Urinary bladder (tissue), 4 donors: ENCODE measurements around the gene MLPH. TPM values are rescaled to one million over a fixed set of nuclear protein-coding genes. Genes with fewer than 3 reads are reported as not detected.

Experiments
- DNase-seq: peaks from one replicate; pipeline ENCODE4 v3.0.0-alpha.2; 2015; ENCODE audit errors: extremely low spot score
- H3K27ac ChIP-seq: one replicate; pipeline ENCODE4 v1.5.1; 2013; ENCODE audit warnings: low read depth, mild to moderate bottlenecking, moderate library complexity
- H3K36me3 ChIP-seq: one replicate; pipeline ENCODE4 v1.6.1; 2013; ENCODE audit warnings: mild to moderate bottlenecking, moderate library complexity; ENCODE audit not compliant: insufficient read depth
- H3K4me1 ChIP-seq: one replicate; pipeline ENCODE4 v1.6.1; 2013; ENCODE audit warnings: mild to moderate bottlenecking, moderate library complexity; ENCODE audit not compliant: insufficient read depth
- H3K4me3 ChIP-seq: one replicate; pipeline ENCODE4 v1.5.1; 2013; ENCODE audit warnings: low read depth, low read length
- WGBS: extraction: QIAGEN DNeasy Blood & Tissue Kit; methylation state at CpG from one replicate; pipeline ENCODE4 v1.1.7; 2013; 5-methylcytosine and 5-hydroxymethylcytosine counted together
- polyA plus RNA-seq: library from polyadenylated mRNA; stranded (reverse); fragments of 200-250 nt; gene quantifications from one replicate; pipeline ENCODE4 v1.2.3, GENCODE V29; 2013
- total RNA-seq: library from RNA; depleted of rRNA; stranded (reverse); fragments of >200 nt; gene quantifications from one replicate; pipeline ENCODE4 v1.2.3, GENCODE V29; 2014
- donor health status: healthy with polysubstance abuse.
- donor health status: healthy.

The MLPH gene
- total and polyA plus RNA-seq, 2 donors: 11.7 to 14.2 TPM

DNA sequence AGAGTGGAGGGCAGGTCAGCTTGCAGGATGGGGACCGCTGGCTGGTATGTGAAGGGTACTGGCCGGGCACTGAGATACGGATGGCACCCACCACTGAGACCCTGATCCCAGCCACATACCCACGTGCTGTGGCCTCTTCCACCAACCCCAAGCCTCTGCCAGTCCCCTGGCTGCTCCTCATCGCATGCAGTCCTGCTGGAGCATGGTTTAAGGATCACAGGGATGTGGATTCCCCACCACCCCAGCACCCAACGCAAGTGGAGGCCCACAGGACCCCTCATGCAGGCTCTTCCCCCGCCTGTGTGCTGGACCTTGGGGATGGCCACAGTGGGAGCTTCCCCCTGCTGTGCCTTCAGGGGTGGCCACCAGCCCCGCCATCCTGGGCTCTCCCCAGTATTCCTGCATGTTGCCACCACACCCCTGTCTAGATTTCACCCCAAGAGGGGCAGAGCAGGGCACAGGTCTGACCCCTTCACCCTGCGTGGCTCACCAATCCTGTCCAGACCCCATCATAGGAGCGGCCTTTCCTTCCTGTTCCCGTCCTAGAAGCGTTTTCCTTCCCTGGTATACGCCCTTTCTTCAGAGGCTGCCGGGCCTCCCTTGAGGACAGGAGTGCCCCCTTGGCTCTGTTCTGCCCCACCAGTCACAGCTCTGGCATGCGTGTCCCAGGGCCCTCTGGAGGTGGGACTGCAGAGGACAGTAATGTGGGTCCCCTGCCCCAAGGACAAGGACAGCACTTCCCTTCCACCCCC lies 18.3 kb downstream of the MLPH start:
- no peak for DNase-seq
- WGBS: 86% methylated on average over 15 of the region's 15 CpGs
- no peak overlapping the region for H3K27ac ChIP-seq
- no peaks in the 10 kb centered on the region for H3K4me1 ChIP-seq
- no peak overlapping the region for H3K4me3 ChIP-seq
- H3K36me3 ChIP-seq: no peaks in the 10 kb centered on the region

DNA sequence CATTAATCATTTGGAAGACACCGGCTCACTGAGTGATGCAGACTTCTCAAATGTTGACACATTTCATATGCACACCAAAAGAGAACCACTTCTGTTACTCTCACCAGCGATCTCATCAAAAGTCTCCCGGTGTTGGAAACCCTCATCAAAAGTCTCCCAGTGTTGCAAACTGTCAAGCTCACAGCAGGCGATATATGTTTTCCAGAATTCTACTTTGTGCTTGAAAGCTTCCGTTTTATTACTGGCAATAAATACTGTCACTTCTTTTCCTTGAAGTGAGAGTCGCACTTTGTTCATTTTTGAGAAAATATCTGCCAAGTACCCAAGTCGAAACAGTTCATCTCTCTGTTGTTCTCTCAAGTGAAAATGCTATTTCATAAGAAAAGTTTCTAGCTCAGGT lies 20.5 kb downstream of the MLPH start:
- WGBS: 77% methylated on average over 7 of the region's 7 CpGs
- Histone ChIP-seq H3K4me3 (no peak overlapping the region), H3K36me3 (no peaks in the 10 kb centered on the region), H3K27ac (no peak overlapping the region), H3K4me1 (no peaks in the 10 kb centered on the region)
- no peak for DNase-seq

DNA sequence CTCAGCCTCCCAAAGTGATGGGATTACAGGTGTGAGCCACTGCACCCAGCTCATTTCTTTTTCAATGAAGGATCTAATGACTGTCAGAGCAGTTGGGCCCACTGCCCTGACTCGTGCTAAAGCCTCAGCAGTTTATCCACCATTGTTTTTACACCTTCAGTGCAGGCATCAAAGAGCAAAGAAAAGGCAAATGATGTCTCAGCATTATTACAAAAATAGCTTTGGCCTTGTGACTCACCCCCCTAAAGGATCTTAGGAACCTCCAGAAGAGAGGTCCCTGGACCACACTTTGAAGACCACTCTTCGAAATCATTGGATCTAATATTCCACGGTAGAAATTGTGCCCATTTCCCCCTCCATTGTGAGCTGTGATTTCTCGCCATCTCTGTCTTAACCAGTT lies 21.3 kb downstream of the MLPH start:
- no peak overlapping the region for H3K4me3 ChIP-seq
- no peak overlapping the region for H3K27ac ChIP-seq
- DNase-seq: no peak
- no peaks in the 10 kb centered on the region for H3K4me1 ChIP-seq
- no peaks in the 10 kb centered on the region for H3K36me3 ChIP-seq
- WGBS: 85% methylated on average over 4 of the region's 4 CpGs

DNA sequence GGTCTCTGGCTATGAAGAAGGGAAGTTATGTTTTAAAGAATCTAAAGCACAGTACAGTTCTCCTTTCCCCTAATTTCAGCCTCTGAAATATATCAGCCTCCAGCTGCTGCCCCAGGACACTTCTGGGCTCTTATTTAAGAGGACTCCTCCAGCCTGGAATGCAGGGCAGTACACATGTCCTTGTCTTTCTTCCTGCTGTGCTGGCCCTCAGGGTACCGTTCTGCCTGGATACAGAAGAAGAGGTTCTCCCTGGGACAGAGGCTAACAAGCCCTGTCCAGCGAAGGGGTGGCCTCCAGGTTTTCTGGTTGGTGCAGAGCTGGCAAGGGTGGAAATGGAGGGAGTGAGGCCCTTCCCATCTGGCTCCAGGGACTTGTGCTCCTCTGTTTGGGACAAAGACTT lies 22.1 kb downstream of the MLPH start:
- Histone ChIP-seq H3K36me3 (no peaks in the 10 kb centered on the region), H3K4me3 (no peak overlapping the region), H3K27ac (no peak overlapping the region), H3K4me1 (no peaks in the 10 kb centered on the region)
- DNase-seq: no peak
- 87% methylated on average over 2 of the region's 2 CpGs for WGBS

DNA sequence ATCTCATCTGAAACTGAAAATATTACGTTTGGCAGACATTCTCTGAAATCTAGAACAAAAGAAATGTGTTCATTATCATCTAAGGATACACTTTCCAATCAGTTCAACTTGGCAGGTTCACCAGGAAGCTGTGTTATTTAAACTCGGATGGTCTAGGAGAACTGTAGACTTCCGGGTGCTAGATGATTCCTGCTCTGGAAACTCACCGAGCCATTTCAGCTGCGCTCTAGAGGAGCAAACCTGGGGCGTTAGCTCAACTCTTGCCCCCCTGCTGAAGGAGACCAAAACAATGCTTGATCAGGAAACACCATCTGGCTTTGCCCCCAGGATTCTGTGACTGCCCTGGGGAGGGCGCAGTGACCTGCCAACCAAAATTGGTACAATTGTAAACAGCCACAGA lies 22.9 kb downstream of the MLPH start:
- DNase-seq: no peak
- Histone ChIP-seq H3K4me1 (no peaks in the 10 kb centered on the region), H3K4me3 (no peak overlapping the region), H3K36me3 (no peaks in the 10 kb centered on the region), H3K27ac (no peak overlapping the region)
- WGBS: 66% methylated on average over 7 of the region's 7 CpGs

DNA sequence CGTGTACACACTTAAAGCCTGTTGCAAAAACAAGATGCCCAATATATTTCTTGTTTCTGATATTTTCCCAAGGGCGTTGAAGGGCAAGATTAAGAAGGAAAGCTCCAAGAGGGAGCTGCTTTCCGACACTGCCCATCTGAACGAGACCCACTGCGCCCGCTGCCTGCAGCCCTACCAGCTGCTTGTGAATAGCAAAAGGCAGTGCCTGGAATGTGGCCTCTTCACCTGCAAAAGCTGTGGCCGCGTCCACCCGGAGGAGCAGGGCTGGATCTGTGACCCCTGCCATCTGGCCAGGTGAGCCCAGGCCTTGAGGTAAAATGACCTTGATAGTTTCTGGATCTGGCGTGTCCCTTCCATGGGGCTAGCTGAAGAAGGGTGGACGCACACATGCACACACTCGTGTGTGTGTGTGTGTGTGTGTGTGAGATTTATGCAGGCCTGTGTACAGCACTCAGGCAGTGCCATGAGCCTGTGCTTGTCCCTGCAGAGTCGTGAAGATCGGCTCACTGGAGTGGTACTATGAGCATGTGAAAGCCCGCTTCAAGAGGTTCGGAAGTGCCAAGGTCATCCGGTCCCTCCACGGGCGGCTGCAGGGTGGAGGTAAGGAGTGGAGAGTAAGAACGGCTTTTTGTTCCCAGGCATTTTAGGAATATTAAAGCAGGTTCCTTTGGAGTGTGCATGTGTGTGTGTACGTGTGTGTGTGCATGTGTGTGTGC lies 23.6 kb downstream of the MLPH start:
- no peak for DNase-seq
- Histone ChIP-seq H3K27ac (no peak overlapping the region), H3K36me3 (no peaks in the 10 kb centered on the region), H3K4me3 (no peak overlapping the region), H3K4me1 (no peaks in the 10 kb centered on the region)
- 87% methylated on average over 21 of the region's 21 CpGs for WGBS

DNA sequence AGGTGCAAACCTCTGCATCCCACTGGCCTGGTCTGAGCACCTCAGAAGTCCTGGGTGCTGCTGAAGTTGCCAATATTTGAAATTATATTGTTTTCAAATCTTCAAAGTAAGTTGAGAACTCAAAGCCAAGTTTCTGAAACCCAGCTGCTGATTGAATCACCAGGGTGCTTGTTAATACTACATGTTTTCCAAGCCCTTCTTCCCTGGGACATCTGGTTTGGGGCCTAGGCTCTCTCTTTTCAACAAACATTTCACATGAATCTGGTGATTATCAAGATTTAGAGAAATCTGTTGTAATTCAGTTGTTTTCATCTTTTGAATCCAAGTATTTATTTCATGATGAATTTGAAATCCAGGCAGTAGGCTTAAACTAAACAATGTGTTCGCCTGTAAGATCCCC lies 24.4 kb downstream of the MLPH start:
- Histone ChIP-seq H3K4me3 (no peak overlapping the region), H3K4me1 (no peaks in the 10 kb centered on the region), H3K36me3 (no peaks in the 10 kb centered on the region), H3K27ac (no peak overlapping the region)
- no peak for DNase-seq
- WGBS: 60% methylated on average over 1 of the region's 1 CpG

DNA sequence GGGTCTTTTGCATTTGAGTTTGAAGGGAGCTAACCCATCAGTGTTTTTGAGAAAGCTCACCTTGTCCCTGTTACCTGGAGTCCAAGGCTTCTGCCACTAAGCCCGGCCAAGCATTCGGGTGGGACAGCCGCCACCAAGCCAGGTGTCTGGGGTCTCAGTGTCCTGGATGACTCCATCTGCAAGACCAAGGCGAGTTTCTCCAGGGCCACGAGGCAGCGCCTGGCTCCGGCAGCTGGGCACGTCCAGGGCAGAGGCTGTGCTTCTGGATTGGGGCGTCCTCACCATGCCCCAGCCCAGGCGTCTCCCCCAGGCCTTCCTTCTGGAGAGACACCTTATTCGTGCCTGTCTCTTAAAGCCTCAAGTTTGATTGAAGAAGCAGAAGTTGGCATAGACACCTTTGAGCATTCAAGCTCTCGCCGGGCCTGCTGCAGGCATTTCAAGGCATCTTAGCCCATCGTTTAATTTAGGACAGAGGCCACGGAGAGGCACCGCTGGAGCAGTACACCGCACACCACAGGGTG lies 24.9 kb downstream of the MLPH start:
- DNase-seq: no peak
- Histone ChIP-seq H3K36me3 (no peaks in the 10 kb centered on the region), H3K4me3 (no peak overlapping the region), H3K4me1 (no peaks in the 10 kb centered on the region), H3K27ac (peak overlapping the region; percentile 14)
- WGBS: 74% methylated on average over 17 of the region's 17 CpGs

DNA sequence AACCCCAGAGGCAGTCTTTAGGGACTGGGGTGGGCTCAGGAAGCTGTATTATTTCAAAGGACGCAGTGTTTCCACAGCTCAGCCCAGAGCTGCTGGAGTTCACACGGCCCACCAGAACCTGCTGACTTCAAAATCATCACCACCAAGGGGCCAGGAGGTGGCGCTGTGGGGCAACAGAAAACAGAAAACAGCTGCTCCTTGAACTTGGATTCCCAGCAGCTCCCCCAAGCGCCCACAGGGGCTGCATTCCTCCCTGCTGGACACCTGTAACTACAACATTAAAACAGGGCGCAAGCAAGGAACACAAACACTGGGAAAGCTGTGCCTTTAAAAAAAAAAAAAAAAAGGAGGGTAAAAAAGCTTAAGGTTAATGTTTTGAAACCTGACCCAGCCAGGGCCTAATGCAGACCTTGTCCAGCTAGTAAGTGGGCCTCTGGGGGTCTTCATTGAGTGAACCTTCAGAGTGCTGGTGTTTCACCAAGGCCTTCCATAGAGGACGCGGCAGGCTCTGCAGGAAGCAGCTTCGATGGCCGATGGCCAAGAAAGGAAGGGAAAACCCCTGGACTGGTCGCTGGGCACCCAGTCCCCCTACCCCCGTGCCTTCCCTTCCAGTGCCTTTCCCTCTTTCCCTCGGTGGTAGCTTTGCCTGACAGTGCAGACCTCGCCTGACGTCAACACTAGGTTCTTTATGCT lies 25.9 kb downstream of the MLPH start:
- Histone ChIP-seq H3K4me1 (no peaks in the 10 kb centered on the region), H3K36me3 (no peaks in the 10 kb centered on the region), H3K27ac (no peak overlapping the region), H3K4me3 (no peak overlapping the region)
- DNase-seq: peak; percentile 81
- WGBS: 41% methylated on average over 14 of the region's 14 CpGs

DNA sequence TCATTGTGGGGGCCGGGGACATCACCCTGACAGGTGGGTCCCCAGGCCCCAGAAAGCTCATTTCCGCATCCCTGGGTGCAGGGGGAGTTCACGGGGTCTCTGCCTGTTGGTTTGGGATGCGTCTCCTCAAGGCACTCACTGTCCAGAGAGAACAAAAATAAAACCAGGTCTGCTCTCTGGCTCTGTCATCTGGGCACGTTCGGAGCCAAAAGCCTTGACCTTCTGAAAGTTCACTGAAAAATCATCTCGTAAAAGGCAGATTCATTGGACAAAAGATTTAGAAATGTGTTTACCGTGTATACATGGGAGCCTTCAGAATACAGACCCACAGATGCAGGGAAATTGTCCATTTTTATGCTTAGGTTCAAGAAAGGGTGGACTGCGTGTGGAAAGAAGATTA lies 26.6 kb downstream of the MLPH start:
- H3K4me3 ChIP-seq: no peak overlapping the region
- 76% methylated on average over 9 of the region's 9 CpGs for WGBS
- no peaks in the 10 kb centered on the region for H3K36me3 ChIP-seq
- no peaks in the 10 kb centered on the region for H3K4me1 ChIP-seq
- DNase-seq: no peak
- no peak overlapping the region for H3K27ac ChIP-seq

DNA sequence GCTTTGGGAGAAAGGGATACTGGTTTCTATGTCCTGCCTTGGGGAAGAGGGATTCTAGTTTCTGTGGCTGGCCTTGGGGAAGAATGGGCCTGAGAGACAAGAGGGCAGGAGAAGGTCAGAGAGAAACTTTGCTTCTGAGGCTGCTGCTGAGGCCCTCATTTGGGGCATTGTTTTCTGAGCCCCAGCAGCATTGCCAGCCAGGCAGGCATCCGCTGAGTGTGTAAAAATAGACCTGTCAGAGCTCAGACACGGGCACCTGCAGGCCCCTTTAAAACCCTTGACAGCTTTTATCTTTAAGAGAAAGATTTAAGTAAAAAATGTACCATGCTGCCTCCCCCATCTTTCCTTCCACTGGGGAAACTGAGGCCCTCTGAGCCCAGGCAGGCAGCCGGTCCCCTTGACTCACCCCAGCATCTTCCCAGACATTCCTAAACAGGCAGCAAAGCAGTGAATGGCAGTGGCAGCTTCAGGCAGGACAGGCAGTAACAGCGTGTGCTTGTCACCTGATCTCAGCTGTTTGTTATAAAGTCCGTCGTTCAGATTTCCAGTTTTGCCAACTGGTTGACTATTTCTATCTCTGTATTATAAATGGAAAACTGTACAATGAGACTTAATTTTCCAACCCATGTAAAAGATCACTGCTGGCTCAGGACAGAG lies 27.6 kb downstream of the MLPH start:
- Histone ChIP-seq H3K4me3 (no peak overlapping the region), H3K4me1 (no peaks in the 10 kb centered on the region), H3K36me3 (no peaks in the 10 kb centered on the region), H3K27ac (no peak overlapping the region)
- 83% methylated on average over 6 of the region's 6 CpGs for WGBS
- no peak for DNase-seq

DNA sequence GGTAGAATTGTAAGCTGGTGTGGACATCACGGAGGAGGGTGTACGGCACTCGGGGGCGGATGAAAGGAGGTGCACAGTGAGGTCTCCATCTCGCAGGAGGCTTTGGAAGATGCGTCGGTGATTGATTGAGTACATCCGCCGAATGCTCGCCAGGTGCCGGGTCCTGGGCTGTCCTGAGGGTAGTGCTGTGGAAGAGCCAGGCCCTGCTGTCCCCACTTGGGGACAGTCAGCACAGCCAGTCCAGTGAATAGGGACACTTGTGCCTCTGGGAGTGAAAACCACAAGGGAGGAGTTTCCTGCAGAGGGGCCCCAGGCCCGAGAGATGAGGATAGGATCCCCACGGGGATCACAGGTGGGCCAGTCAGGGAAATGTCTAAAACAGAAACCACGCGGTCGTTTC lies 28.1 kb downstream of the MLPH start:
- H3K4me1 ChIP-seq: no peaks in the 10 kb centered on the region
- no peak overlapping the region for H3K27ac ChIP-seq

DNA sequence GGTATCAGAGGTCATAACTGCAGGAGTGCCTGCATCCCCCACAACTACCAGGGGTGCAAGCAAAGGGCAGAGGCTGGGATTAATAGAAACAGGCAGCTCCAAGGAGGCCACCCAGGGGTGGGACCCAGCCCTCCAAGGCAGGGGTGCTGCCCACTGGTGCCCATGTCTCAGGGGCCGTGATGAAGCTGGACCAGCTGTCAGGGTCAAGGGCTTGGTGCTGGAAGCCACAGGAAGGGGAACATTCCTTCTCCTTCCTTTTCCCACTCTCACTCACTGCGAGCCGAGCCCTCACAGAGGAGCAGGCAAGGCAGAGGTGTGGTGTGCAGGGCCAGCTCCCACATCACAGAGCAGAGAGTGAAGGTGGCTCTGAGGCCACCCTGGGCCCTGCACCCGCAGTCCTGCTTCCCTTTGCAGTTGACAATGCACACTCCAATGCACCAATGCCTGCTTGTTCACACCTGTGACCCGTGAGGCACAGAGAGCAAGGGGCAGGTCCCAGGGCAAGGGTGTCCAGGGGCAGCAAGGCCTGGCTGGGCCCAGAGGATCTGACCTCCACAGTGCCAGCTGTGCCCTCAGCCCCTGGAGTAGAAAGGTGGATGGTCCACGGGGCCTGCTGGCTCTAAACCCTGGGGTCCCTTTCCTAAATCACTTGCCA lies 28.7 kb downstream of the MLPH start:
- no peak overlapping the region for H3K27ac ChIP-seq
- 92% methylated on average over 6 of the region's 6 CpGs for WGBS
- no peaks in the 10 kb centered on the region for H3K4me1 ChIP-seq
- DNase-seq: no peak
- H3K36me3 ChIP-seq: no peaks in the 10 kb centered on the region
- no peak overlapping the region for H3K4me3 ChIP-seq

More for the DNA sequence above, 28.1 kb downstream of the MLPH start:
- no peak for DNase-seq
- H3K4me3 ChIP-seq: no peak overlapping the region
- 92% methylated on average over 16 of the region's 16 CpGs for WGBS
- no peaks in the 10 kb centered on the region for H3K36me3 ChIP-seq
